Activated T-helper 17 cell treated with anti-CD3 and anti-CD28 coated beads, Interleukin-2, amount 50 U/mL, for 72 hours (primary cell): Measurements from ENCODE around the gene IRX4. TPM values are rescaled to one million over a fixed set of nuclear protein-coding genes. Genes with fewer than 3 reads are reported as not detected.

Source experiments
- ATAC-seq: fragments of 150-1000 bp; cut with Tn5 transposase; replicated peaks from 2 replicates; pipeline ENCODE4 v1.10.0; 2021; ENCODE audit warnings: mild to moderate bottlenecking, moderate library complexity
- H3K27ac Mint-ChIP-seq: one replicate; pipeline ENCODE4 v1.8.0; 2022; ENCODE audit warnings: mixed read lengths
- H3K27me3 Mint-ChIP-seq: one replicate; pipeline ENCODE4 v1.8.0; 2022; ENCODE audit warnings: mixed read lengths
- H3K36me3 Mint-ChIP-seq: one replicate; pipeline ENCODE4 v1.8.0; 2022; ENCODE audit warnings: low read depth, mild to moderate bottlenecking, mixed read lengths
- H3K4me1 Mint-ChIP-seq: one replicate; pipeline ENCODE4 v1.8.0; 2022; ENCODE audit warnings: mixed read lengths
- H3K4me3 Mint-ChIP-seq: one replicate; pipeline ENCODE4 v1.8.0; 2022; ENCODE audit warnings: mild to moderate bottlenecking, mixed read lengths
- H3K9me3 Mint-ChIP-seq: one replicate; pipeline ENCODE4 v1.8.0; 2022; ENCODE audit warnings: mixed read lengths
- total RNA-seq, 2 donors: library from RNA; stranded (reverse); gene quantifications; one replicate each; pipeline ENCODE4 v1.2.3, GENCODE V29; 2022

Gene IRX4
- total RNA-seq, 2 donors from 2014 or later = not detected

DNA sequence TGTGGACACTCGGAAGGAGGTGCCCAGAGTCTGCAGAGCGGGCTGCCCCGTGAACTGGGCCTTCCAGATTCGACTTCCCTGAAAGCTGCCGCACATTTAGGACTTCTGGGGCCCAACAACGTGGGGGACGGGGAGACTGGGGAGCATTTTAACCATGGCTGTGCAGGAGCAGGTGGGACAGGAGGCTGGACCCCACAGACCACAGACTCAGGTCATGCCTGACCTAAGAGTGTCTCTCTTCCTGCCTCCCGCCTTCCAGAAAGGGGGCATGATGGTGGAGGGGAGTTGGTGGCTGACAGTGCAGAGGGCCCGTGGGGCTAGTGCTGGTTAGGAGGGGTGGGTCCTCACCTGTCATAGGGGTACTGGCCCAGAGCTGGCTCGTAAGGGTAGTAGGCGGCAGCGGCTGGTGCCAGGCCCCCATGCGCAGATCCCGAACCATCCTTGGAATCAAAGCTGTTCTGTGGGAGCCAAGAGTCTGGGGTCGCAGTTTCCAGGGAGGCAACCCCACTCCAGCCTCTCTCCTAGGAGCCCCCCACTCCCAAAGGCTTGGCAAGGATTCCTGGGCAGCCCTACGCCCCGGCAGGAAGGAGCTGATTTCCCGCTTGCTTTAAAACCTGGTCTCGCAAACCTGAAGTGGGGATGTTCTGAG lies 2.2 kb downstream of the IRX4 start:
- H3K4me3 Mint-ChIP-seq = no peak overlapping the region
- ATAC-seq = no peak
- H3K36me3 Mint-ChIP-seq = peaks cover 5% of the 10 kb centered on the region
- no peaks in the 10 kb centered on the region for H3K4me1 Mint-ChIP-seq
- peaks cover 39% of the 10 kb centered on the region for H3K27me3 Mint-ChIP-seq
- H3K9me3 Mint-ChIP-seq = no peaks in the 10 kb centered on the region
- H3K27ac Mint-ChIP-seq = no peak overlapping the region

DNA sequence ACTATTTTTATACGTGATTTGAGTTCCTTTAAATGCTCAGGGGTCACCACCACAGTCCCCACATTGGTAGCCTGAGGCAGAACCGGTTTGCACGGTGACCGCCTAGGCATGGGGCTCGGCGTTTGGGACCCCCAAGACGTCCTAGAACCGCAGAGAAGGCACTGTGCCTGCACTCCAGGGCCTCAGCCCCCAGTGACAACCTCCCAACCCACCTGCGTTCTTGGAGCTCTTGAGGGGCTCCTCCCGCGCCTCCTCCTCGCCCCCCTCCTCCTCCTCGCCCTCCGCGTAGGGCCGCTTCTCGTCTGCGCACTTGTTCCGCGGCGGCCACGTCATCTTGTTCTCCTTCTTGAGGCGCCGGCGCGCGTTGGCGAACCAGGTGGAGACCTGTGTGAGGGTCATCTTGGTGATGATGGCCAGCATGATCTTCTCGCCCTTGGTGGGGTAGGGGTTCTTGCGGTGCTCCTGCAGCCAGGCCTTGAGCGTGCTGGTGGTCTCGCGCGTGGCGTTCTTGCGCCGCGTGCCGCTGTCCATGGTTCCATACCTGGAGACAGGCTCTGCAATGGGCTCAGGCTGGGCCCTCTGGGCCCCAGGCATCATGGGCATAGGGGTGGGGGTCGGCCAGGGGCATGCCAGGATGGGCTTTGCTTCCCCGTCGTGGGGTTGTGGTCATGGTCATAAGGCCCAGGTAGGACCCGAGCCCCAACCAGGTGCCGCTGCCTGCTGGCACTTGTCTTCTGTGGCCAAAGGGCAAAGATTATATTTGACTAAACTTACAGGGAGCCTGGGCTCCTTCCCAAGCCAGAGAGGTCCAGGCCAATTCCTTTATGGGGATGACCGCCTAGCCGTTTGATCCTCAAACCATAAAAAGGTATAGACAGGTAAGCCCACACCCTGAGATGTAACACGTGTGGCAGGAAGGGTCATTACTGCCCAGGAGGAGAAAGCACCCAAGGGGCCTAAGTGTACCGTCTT lies 3.1 kb downstream of the IRX4 start:
- H3K36me3 Mint-ChIP-seq = peaks cover 5% of the 10 kb centered on the region
- H3K4me3 Mint-ChIP-seq = no peak overlapping the region
- no peaks in the 10 kb centered on the region for H3K9me3 Mint-ChIP-seq
- no peaks in the 10 kb centered on the region for H3K4me1 Mint-ChIP-seq
- H3K27me3 Mint-ChIP-seq = peaks cover 39% of the 10 kb centered on the region
- H3K27ac Mint-ChIP-seq = no peak overlapping the region
- no peak for ATAC-seq

- Mint-ChIP-seq H3K27me3 (peaks cover 42% of the 10 kb centered on the region), H3K4me3 (no peak overlapping the region), H3K4me1 (no peaks in the 10 kb centered on the region), H3K9me3 (no peaks in the 10 kb centered on the region), H3K27ac (no peak overlapping the region), H3K36me3 (peaks cover 5% of the 10 kb centered on the region)
- no peak for ATAC-seq
Observed at GRCh38 chr5:1878050-1878849, 4.5 kb downstream of the IRX4 start.

- Mint-ChIP-seq H3K27ac (no peak overlapping the region), H3K27me3 (peaks cover 49% of the 10 kb centered on the region), H3K4me3 (no peak overlapping the region), H3K36me3 (peaks cover 5% of the 10 kb centered on the region), H3K4me1 (no peaks in the 10 kb centered on the region), H3K9me3 (no peaks in the 10 kb centered on the region)
- ATAC-seq = no peak
Observed at GRCh38 chr5:1877103-1878049, 5.3 kb downstream of the IRX4 start.

DNA sequence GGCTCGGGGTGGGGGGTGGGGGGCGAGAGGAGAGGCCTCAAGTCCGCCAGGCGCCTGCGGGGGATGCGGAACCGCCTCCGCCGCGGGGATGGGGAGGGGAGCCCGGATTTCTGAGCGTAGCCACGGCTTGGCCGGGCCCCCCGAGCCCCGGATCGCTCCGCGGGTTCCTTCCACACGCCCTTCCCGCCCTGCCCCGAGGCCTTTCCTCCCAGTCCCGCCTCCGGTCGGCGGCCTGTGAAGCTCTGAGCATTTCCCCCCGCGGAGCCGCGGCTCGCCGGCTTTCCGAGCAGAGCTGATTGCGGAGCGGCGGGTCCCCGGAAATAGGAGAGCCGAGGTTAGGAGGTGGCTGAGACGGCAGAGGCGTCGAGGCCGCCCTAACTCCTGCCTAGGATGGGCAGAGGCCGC lies 6.1 kb downstream of the IRX4 start:
- Mint-ChIP-seq H3K27ac (no peak overlapping the region), H3K27me3 (peaks cover 54% of the 10 kb centered on the region), H3K36me3 (peaks cover 5% of the 10 kb centered on the region), H3K4me3 (no peak overlapping the region), H3K4me1 (no peaks in the 10 kb centered on the region), H3K9me3 (no peaks in the 10 kb centered on the region)
- ATAC-seq = no peak

- Mint-ChIP-seq H3K4me3 (peak overlapping the region; percentile 47), H3K9me3 (no peaks in the 10 kb centered on the region), H3K4me1 (no peaks in the 10 kb centered on the region), H3K36me3 (peaks cover 5% of the 10 kb centered on the region), H3K27ac (no peak overlapping the region), H3K27me3 (peaks cover 51% of the 10 kb centered on the region)
- ATAC-seq = no peak
Observed at GRCh38 chr5:1875843-1876659, 6.7 kb downstream of the IRX4 start.

DNA sequence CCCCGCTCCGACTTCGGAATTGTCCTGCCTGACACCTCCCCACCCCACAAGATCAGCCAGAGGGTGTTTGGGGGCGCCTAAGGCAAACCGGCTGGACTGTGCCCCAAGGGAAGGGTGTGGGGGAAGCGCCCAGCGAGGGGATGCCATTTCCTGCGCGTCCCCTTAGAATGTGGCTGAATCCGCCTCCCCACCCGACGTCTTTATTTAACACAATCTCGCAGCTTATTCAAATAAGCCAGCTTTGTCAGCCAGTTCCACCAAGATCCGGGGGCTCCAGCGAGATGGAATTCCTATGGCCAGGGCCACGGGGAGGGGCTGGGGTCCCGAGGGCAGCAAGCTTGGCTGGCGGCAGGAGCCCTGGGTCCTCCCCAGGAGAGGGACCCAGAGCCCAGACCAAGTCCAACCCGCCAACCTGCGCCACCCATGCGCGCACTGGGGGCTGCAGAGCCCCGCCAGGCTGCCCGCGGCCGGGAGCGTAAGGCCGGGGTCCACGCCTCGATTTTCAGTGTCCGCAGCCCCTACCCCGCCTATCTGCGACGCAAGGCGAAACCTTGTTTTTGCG lies 7.4 kb downstream of the IRX4 start:
- H3K27ac Mint-ChIP-seq = no peak overlapping the region
- H3K9me3 Mint-ChIP-seq = no peaks in the 10 kb centered on the region
- peaks cover 48% of the 10 kb centered on the region for H3K27me3 Mint-ChIP-seq
- H3K36me3 Mint-ChIP-seq = peaks cover 5% of the 10 kb centered on the region
- H3K4me1 Mint-ChIP-seq = no peaks in the 10 kb centered on the region
- no peak for ATAC-seq
- no peak overlapping the region for H3K4me3 Mint-ChIP-seq

- Mint-ChIP-seq H3K9me3 (no peaks in the 10 kb centered on the region), H3K4me1 (no peaks in the 10 kb centered on the region), H3K27ac (no peak overlapping the region), H3K27me3 (peaks cover 42% of the 10 kb centered on the region), H3K36me3 (peaks cover 4% of the 10 kb centered on the region), H3K4me3 (no peak overlapping the region)
- no peak for ATAC-seq
Observed at GRCh38 chr5:1874771-1875220, 7.9 kb downstream of the IRX4 start.

DNA sequence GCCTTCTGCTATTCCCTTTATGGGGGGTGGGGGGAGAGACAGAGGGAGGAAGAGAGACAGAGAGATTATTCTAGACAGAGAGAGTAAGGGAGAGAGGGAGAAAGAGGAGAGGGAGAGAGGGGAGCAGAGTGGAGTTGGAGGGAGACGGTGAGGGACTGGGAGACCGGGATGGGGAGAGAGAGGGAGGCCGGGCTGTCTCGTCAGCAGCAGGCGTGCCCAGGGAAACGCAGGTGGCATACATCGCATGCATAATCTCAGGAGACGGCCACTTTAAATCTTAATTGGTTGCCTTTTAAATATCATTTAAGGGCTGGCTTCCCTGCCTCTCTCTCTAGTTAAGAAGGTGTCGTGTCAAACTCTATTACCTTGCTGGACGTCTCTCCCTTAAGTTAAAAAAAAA lies 8.4 kb downstream of the IRX4 start:
- no peak for ATAC-seq
- peaks cover under 1% of the 10 kb centered on the region for H3K36me3 Mint-ChIP-seq
- peaks cover 37% of the 10 kb centered on the region for H3K27me3 Mint-ChIP-seq
- no peaks in the 10 kb centered on the region for H3K4me1 Mint-ChIP-seq
- no peak overlapping the region for H3K4me3 Mint-ChIP-seq
- no peaks in the 10 kb centered on the region for H3K9me3 Mint-ChIP-seq
- H3K27ac Mint-ChIP-seq = no peak overlapping the region

GRCh38 chr5:1873243-1873959 lies 9.3 kb downstream of the IRX4 start:
- Mint-ChIP-seq H3K4me1 (no peaks in the 10 kb centered on the region), H3K36me3 (no peaks in the 10 kb centered on the region), H3K27ac (no peak overlapping the region), H3K4me3 (no peak overlapping the region), H3K9me3 (no peaks in the 10 kb centered on the region), H3K27me3 (peaks cover 36% of the 10 kb centered on the region)
- no peak for ATAC-seq

DNA sequence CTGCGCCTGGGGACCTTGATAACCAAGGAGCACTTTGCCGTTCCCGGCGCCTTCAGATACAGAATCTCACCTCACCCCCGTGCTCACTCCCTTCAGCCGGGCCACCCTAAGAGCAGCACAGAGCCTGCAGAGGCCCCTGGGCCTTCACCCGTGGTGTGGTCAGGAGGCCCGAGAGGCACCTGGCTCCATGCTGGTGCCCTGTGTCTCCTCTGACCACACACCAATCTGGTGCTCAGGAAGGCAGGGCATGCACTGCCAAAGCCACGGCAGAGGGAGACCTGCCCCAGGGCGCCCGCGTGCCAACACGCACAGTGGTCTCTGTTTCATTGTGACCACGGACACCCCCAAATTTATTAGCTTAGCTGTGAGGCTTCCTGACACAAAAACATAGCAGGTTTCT lies 11.3 kb downstream of the IRX4 start:
- H3K9me3 Mint-ChIP-seq = no peaks in the 10 kb centered on the region
- ATAC-seq = no peak
- H3K4me1 Mint-ChIP-seq = no peaks in the 10 kb centered on the region

More for the DNA sequence above, 11.3 kb downstream of the IRX4 start:
- no peak overlapping the region for H3K4me3 Mint-ChIP-seq
- H3K36me3 Mint-ChIP-seq = no peaks in the 10 kb centered on the region
- peaks cover 35% of the 10 kb centered on the region for H3K27me3 Mint-ChIP-seq
- no peak overlapping the region for H3K27ac Mint-ChIP-seq
